HG03457 (cell line): ENCODE measurements around the gene PLCG2.
"Not testable (repeated sequence)": the region's sequence is repeated elsewhere in the genome, so short reads cannot be mapped to it uniquely, and the experiment has no call there.

ENCODE experiments used
- ATAC-seq: cut with Tn5 transposase; IDR thresholded peaks from one replicate; pipeline ENCODE4 v1.9.1; 2021; ENCODE audit warnings: moderate number of reproducible peaks; ENCODE audit not compliant: unreplicated experiment

Gene PLCG2

DNA sequence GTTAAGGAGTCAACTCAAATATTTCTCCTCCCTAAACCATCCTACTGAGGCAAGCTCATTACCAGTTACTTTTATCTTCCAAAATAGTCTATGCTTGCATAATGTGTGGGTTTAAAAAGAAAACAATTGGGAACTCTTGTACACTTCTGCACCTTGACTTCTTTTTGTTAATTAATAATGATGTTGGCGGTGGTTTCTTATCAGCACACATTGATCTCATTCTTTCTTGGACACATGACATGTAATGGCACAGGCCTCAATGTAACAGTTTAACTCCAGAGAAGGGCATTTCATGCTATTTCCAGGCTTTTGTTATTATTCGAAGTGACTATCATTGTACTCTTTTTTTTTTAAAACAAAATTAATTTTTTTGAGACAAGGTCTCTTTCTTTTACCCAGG is 7.8 kb downstream of the PLCG2 start:
- ATAC-seq: no peak

- ATAC-seq: no peak
Measured at GRCh38 chr16:81787659-81788058, 8.6 kb downstream of the PLCG2 start.

DNA sequence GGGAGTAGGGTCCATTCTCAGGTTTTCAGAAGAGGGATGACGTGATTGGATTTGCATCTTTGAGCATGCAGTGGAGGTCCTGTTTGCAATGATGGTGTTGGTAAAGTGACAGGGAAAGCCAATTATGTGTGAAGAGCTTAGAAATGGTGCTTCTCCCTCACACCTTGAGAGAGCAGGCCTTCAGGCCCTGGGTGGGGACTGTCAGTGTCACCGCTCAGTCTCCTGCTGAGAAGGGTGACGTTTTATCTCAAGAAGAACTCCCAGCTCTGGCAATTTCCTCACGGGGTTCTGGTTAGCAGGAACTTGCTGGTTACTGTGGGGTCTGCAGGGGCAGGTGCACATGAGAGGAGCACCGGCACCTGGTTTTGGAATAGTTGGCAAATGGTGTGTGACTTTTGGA is 11.2 kb downstream of the PLCG2 start:
- ATAC-seq: no peak

- no peak for ATAC-seq
Measured at GRCh38 chr16:81790830-81791435, 11.8 kb downstream of the PLCG2 start.

GRCh38 chr16:81792828-81793227 is 13.7 kb downstream of the PLCG2 start:
- no peak for ATAC-seq

GRCh38 chr16:81795193-81795592 is 16.1 kb downstream of the PLCG2 start:
- no peak for ATAC-seq

DNA sequence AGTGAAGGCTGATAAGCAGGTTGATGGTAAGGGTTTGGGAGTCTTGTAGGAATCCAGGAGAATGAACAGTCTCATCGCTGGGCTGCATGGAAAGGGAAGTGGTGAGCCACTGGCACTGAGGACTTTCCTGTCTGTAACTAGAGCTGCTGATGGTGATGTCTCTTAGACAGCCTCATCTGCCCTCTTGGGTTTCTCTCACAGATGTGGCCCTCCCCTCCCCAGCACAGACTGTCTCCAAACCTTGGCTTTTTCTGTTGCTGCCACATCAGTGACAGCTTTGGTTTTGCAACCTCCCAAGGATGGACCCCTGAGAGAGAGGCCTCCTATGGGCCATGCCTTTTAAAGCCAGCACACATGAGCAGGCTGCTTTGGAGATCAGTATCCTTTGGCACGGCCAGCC is 16.9 kb downstream of the PLCG2 start:
- ATAC-seq: no peak

GRCh38 chr16:81796583-81797346 is 17.7 kb downstream of the PLCG2 start:
- ATAC-seq: no peak

DNA sequence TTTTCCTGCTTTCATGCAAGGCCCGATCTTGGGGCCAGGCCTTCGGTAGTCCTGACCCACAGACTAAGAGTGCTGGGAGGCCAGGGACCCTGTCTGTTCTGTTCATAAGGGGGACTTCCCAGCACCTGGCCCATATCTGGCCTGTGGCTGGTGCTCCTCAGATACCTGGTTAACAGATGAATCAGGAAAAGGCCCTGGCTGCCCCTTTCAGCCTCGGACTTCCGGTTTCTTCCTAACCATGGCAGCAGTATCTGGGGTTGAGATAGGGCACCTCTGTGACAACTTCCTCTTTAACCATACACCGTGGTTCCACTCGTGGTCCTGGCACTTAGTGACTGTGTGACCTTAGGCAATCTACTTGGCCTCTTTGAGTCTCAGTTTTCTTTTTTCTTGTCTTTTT is 18.4 kb downstream of the PLCG2 start:
- ATAC-seq: peak; percentile 46

DNA sequence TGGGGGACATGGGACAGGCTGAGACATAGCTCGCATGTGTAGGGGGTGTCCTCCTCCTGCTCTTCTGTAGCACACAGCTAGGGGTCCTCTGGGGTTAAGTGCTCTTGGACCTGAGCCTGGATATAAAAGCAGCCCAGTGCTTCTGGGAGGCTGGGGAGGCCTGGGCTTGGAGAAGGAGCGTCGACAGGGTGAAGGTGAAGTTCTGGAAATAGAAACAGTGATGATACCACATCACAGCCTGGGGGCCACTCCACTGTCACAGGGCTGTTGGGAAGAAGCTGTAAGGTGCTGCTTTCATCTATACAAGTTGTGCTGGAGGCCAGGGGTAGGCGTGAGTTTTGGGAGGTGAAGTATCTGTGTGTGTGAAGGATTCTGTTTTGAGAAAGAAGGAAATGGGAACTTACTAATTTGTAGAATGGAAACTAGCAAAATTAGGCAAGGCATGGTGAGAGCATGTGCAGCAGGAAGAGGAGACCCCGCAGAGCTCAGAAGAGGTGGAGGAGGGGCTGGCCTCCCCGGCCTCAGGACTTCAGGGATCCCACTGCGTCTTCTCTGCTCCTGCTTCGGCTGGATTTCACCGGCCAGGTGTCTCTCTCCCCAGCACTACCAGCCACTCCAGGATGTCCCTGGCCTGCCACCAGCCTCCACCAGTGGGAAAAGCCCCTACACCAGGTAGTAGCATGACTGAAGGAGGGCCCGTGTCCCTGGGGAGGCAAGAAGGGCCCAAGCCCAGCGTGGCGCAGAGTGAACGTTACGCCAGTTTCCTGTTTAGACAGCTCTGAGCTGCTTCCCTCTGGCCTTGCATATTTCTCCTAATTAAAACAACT is 19.4 kb downstream of the PLCG2 start:
- peak; percentile 46 for ATAC-seq

DNA sequence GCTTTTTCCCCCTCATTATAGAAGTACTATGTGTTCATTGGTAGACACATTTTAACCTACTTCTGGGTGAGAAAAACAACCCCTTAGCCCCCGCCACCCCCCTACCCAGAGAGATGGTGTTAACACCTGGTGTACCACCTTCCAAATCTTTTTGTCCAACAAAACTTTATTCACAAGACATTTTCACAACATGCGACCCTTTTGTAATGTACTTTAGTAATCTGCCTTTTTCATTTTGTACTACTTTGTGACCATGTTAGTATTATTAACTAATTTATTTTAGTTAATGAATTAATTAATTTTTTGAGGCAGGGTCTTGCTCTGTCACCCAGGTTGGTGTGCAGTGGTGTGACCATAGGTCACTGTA is 20.0 kb downstream of the PLCG2 start:
- ATAC-seq: no peak

DNA sequence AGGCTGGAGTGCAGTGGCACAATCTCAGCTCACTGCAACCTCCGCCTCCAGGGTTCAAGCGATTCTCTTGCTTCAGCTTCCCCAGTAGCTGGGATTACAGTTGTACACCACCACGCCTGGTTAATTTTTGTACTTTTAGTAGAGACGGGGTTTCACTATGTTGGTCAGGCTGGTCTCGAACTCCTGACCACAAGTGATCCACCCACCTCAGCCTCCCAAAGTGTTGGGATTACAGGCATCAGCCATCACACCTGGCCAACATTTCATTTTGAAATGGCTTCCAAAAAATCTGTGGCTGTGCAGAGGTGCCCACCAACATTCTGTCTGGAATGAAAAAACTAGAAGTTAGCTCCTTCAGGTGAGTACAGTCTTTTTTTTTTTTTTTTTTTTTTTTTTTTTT is 22.6 kb downstream of the PLCG2 start:
- not testable (repeated sequence) for ATAC-seq

DNA sequence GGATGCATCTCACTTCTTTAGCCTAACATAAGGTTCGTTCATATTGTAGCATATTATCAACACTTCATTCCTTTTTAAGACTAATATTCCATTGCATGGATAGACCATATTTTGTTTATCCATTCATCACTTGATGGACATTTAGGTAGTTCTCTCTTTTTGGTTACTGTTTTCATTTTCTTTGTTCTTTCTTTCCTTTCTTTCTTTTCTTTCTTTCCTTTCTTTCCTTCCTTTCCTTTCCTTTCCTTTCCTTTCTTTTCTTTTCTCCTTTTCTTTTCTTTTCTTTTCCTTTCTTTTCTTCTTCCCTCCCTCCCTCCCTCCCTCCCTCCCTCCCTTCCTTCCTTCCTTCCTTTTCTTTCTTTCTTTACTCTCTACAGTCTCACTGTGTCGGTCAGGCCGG is 24.2 kb downstream of the PLCG2 start:
- no peak for ATAC-seq

DNA sequence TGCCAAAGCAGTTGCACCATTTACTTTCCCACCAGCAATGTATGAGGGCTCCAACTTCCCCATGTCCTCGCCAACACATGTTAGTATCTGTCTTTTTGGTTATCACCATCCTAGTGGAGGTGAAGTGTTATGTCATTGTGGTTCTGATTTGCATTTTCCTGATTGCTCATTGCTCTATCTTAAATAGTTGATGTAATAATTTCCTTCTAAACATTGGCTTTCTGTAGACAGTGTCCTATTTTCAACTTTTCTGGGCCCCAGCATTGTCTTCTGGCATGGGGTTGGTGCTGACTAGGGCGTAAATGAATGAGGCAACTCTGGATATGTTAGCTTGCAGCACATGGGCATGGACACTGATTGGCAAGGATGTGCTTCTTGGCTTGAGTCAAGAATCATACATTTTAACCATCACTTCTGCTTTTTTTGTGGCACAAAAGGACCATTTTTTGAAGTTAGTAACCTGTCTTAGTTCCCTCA is 25.1 kb downstream of the PLCG2 start:
- ATAC-seq: no peak

- no peak for ATAC-seq
Measured at GRCh38 chr16:81806696-81807095, 27.6 kb downstream of the PLCG2 start.

- no peak for ATAC-seq
Measured at GRCh38 chr16:81807767-81808358, 28.8 kb downstream of the PLCG2 start.

- peak; percentile 64 for ATAC-seq
Measured at GRCh38 chr16:81808933-81809480, 29.9 kb downstream of the PLCG2 start.

DNA sequence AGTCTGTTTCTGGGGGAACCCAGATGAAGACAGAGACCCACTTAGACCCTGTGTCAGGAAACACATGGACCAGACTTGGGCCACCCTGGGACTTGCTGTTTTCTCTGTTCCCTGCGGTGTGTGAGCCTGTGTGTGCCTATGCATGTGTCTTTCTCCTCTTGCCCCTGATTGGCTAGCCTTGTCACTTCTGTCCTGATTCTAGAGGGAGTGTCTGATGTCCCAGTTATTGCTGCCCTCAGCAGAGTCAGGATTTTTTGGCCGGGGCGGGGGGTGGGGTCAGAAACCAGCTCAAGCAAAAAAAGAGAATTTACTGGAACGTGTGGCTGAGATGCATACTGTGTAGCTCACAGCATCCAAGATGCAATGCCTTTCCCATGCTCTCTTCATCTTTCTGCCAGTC is 30.5 kb downstream of the PLCG2 start:
- ATAC-seq: no peak

DNA sequence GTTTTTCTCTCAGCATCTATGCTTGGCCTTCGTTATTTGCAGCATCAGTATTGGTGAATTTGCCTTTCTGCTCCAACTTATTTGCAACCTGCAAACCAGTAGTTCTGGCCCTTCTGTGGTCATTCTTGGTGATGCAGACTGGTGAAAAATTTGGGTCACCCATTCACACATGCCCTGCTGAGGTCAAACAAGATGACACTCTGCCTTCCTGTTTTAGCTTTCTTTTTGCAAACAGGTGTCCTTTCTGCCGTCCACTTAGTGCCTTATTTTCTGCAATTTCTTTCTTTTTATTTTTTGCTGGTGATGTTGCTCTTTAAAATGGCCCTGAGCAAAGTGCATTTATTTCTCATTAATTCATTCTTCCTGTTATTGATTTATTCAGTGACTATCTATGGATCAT is 31.3 kb downstream of the PLCG2 start:
- ATAC-seq: no peak

DNA sequence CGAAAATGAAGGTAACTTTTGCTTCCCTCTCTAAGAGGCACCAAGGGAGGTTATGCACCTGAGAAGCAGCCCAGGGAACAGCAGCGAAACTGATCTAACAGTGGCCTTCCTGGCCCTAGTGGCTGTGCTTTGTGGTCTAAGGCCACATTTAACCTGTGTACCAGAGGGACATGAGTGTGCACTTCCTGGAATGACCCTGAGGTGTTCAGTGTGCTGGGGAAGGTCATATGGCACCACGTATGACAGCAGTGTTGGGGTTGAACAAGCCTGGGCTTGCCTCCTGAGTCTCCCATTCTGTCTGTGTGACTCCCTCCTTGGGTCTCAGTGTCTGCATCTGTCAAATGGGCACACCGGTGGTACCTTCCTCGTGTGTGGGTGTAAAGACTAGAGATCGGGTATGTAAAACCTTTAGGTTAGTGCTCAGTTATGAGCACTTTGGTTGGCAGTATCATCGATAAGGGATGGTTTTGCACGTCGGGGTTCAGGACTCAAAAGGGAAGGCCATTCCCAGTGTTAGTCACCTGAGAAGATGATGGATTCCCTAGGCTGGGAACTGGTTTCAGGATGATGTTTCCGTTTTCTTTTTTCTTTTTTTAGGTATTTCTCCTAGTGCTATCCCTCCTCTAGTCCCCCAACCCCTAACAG is 31.9 kb downstream of the PLCG2 start:
- ATAC-seq: peak; percentile 27

GRCh38 chr16:81813648-81814047 is 34.6 kb downstream of the PLCG2 start:
- no peak for ATAC-seq
